ENCODE data around the gene FOXE3.

The FOXE3 gene

DNA sequence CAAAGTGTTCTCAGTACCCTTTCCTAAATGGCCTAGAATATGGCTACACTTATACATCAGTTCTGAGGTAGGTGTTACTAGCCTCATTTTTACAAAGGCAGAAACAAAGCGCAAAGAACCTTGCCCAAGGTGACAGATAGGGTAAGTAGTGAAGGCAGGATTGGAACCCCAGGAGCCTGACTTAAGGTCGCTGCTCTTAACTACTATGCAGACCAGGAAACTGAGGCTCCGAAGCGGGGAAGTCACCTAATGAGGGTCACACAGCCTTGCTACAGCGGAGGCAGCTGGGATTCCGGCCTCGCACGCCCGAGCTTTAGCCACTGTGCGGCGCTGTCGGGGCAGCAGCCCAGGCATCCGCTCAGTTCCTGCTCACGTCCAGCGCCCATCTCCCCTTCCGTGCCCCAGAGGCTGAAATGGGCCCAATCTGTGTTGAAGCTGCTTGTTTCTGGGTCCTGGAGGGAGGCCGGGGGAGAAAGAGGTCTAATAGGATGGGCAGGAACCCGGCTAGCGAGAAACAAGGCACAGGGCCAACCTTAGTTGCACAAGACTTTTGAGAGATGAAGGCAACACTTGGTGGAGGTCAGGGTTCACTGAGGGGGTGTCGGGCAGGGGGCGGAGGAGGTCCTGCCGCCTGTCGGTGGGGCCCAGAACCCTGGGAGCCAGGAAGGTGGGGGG lies 20.4 kb downstream of the FOXE3 start:
- peak; percentile 77 for DNase-seq

- DNase-seq = no peak
Observed at GRCh38 chr1:47436979-47437446, 20.9 kb downstream of the FOXE3 start.

- DNase-seq = peak; percentile 95
Observed at GRCh38 chr1:47437447-47438164, 21.5 kb downstream of the FOXE3 start, which contains the start of gene FOXD2. Gene FOXD2, plus strand, starts transcription at chr1:47438044. Its CDS starts 92 bp downstream, at chr1:47438136.

DNA sequence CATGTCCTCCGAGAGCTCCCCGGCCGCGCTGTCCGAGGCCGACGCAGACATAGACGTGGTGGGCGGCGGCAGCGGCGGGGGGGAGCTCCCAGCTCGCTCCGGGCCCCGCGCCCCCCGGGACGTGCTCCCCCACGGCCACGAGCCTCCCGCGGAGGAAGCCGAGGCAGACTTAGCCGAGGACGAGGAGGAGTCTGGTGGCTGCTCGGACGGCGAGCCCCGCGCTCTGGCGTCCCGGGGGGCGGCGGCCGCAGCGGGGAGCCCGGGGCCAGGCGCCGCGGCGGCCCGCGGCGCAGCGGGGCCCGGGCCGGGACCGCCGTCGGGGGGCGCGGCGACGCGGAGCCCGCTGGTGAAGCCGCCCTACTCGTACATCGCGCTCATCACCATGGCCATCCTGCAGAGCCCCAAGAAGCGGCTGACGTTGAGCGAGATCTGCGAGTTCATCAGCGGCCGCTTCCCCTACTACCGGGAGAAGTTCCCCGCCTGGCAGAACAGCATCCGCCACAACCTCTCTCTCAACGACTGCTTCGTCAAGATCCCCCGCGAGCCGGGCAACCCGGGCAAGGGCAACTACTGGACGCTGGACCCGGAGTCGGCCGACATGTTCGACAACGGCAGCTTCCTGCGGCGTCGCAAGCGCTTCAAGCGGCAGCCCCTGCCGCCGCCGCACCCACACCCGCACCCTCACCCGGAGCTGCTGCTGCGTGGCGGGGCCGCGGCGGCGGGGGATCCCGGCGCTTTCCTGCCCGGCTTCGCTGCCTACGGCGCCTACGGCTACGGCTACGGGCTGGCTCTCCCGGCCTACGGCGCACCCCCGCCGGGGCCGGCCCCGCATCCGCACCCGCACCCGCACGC lies 22.3 kb downstream of the FOXE3 start:
- no peak for DNase-seq

DNA sequence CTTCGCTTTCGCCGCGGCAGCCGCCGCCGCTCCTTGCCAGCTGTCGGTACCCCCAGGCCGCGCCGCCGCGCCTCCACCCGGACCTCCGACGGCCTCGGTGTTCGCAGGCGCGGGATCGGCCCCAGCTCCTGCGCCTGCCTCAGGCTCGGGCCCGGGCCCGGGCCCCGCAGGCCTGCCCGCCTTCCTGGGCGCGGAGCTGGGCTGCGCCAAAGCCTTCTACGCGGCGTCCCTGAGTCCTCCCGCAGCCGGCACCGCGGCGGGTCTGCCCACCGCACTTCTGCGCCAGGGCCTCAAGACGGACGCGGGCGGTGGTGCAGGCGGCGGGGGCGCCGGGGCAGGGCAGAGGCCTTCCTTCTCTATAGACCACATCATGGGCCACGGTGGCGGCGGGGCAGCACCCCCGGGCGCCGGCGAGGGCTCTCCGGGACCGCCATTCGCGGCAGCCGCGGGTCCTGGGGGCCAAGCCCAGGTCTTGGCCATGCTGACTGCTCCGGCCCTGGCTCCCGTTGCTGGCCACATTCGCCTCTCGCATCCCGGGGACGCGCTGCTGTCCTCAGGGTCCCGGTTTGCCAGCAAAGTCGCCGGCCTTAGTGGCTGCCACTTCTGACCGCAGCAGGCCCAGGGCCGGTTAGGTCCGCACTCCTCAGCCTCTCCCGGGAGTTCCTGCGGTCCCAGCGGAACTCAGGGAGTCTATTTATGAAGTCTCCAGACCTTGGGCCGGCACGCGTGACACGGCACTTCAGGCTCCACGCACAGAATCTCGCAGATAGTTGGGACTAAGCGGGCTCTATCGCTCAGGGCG lies 23.1 kb downstream of the FOXE3 start:
- DNase-seq = no peak

DNA sequence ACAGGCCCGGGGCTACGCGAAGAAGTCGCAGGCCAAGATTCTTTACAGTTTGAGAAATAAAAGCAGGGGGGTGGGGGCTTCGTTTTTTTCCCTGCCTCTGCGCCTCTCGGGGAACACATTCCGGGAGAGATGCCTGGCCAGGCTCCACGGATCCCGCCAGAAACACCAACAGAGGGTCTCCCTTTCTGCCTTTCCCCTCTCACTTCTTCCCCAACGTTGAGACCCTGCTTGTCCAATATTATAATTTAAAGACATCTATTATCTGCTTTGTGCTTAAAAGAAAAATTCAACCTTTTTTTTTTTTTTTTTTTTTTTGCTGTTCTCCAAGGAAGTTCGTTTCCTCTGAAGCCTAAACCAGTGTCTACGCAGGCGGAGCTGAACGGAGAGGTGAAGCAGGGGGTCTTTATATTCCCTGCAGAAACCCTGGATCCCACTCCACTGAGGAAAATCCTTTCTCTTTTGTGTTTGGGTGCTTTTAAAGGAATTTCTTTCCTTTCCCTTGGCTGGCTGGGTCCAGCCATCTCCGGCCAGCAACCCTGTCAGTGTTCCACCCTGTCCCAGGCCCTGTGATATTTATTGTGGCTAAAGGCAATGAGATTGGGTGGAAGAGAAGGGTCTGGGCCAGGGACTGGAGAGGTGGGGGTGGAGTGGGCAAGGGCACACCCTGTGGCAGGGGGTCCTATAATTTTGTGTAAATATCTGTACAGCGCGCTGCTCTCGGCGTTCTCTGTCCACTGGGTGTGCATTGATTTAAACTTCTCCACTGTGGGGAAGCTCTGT lies 23.9 kb downstream of the FOXE3 start:
- DNase-seq = no peak

DNA sequence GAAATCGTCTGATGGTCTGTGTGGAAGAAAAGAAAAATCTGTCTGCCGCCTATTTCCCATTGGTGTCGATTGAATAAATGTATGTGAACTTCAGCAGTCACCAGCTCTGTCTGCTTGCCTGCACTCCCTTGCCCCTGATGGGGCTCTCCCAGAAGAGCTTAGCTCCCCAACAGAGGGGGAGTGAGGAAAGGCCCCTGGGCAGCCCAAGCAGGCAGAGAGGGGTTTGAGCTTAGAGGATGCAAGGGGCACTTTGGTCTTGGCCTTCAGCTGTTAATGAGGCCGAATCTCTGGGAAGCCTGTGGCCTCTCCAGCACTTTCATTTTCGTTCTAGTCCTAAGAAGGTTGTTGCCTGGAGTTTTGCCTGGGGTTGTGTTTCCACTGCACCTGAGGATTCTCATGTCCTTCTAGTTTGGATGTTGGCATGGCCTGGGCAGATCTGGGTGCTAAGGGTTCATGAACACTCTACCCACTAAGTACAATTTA lies 24.6 kb downstream of the FOXE3 start:
- DNase-seq = no peak

GRCh38 chr1:47441450-47442106 lies 25.5 kb downstream of the FOXE3 start:
- DNase-seq = no peak

DNA sequence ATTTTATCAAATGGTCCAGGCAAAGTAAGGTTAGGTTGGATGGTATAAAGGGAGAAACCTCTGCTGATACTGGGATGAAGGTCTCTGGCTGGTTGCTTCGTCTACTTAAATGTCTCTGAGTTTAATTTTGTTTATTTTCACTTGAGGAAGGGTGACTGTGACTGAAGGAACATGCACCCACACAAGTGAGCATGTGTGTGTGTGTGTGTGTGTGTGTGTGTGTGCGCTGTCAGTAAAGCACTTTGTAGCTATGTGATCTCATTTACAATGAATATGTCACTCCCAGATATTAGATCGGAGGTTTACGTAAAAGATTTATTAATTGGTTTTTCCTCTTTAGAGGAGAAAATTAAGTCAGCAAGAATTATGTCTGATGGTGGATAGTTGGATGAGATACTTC lies 26.1 kb downstream of the FOXE3 start:
- DNase-seq = no peak

DNA sequence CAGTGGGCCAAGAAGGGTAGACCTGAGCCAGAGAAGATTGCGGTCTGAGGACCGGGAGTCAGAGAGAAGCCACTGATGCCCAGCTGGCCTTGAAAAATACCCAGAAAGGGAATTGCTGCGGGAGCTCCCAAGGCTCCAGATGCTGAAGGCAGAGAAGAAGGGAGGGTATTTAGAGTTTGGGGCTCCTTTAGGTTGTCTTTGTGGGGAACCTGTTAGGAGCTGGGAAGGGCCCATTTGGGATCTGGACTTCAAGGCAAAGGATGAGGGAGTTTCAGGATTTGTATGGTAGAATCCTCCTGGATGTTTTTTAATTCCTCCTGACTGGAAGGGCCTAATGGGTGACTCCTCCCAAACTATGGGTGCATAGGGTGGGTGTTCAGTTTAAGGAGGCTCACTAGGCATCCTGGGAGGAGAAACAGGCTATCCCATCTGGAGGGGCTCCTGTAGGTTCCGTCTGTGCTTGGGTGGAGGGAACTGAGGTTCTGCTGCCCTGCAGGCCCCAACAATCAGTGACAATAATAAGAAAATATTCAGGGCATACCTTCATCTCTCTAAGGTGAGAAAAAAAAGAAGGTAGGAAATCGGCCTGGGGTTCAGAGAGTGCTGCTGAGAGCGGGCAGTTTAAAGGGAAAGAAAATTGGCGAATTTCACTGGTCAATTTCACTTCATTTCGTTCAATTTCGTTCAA lies 26.9 kb downstream of the FOXE3 start:
- no peak for DNase-seq

DNA sequence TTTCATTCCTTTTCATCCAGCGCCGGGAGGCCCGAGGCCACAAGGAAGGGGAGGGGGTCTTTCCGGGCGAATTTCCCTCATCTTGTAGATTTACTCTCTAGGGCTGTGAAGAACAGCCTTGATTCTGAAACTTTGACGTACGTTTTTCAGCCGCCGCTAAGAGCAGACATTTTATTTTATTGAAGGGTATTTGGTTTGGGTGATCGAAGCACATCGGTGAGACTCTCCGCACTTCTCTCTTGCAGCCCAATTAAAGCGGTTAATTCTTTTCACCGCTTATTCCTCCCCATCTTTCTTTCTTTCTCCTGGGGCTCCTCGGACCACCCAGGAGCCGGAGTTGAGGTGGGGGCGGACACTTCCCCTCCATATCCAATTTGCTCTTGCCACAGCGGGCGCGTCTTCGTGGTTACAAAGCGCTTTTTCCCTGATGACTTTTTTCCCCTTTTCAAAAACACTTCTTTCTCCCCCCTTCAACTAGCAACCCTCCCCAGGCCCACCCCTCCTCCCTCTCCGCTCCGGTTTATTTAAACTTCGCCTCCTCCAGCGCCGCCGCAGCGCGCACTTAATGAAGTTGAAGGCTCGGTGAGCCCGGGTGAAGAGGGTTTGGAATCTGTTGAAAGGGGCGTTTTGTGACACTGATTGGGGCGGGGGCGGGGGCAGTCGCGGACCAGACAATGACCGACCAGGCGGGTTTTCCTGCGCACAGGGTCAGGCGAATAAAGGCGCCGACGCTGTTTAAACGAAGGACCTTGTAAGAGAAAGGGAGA lies 27.6 kb downstream of the FOXE3 start:
- DNase-seq = no peak

DNA sequence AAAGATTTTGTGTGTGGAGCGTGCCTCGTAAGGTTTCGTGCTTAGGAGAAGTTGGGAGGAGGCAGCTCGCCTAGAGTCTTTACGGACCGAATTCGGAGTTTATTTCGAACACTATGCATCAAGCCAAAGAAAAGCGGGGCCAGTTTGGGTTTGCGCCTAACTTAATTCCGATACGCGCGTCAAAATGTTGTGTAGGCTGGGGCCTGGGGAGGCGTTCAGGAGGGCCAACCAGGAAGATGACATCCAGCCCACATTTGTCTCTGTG lies 28.1 kb downstream of the FOXE3 start:
- DNase-seq = no peak

DNA sequence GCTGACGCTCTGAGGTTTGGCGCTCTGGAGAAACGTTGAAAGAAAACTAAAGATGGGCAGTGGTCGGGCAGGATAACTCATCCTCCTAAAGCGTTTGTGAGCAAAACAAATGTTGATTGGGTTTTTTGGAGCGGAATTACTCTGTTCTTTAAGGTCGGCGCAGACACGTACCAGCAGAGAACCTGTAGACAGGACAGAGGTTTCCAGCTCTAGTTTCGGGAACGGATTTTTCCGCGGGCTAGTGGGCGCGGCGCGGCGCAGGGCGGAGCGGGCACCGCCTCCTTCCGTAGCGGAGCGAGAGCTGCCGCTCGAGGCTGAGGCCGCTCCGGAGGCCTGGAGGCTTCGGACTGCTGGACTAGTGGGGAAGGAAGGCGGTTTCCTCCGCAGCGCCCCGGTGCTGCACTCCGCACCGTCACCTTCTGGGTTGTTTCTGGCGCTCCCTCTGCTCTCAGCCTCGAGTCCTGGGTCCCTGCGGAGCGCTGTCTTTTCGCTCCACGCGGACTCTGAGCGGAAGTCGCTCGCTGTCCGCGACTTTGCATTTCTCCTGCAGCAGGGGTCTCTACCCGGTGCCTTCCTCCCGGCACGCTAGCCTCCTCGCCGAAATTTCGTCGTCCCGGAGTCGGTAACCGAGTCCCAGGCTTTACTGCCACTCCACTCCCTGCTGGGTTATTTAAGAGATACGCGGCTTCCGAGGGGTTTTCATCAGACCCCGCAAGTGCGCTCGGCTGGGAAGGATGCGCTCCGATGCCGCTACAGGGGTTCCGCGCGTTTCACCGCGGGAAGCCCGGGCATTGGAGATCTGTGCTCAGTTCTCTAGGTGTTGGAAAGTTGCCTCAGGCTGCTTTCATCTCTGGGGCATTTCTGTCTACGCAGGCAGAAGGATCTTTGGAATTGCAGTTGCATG lies 28.7 kb downstream of the FOXE3 start:
- peak; percentile 42 for DNase-seq

DNA sequence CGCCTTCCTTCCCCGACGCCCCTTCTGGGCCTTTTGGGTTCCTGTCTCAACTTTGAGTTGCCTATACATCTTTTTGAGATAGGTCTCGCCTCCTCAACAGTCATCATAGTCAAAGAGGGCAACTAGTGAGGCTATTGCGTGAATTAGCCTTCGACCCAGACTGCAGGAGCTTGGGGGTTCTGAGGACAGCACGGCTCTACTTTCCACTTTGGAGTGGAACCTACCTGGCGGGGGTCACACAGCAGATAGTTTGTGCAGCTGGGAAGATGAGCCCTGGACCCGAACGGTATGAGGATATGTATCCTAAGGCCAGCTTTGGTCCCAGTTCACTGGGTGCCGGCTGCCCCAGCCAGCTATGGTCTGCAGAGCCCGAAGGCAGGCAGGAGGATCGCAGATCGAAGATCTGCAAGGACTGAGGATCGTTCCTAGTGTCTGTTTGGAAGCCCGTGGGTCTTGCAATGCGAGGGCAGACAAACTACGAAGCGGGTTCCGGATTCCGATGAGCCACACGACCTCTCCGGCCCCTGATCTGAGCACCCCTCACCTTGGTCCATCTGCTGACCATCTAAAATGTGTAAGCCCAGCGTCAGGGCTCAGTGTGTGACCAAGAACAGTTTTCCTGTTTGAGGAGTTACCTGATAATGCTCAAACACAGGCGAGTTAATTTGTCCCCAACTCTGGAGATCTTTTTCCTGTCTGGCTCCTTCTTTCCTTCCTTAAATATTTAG lies 29.9 kb downstream of the FOXE3 start:
- DNase-seq = no peak

- DNase-seq = no peak
Observed at GRCh38 chr1:47448462-47449222, 32.6 kb downstream of the FOXE3 start.

- DNase-seq = no peak
Observed at GRCh38 chr1:47449822-47450552, 33.9 kb downstream of the FOXE3 start.

GRCh38 chr1:47450606-47451005 lies 34.5 kb downstream of the FOXE3 start:
- DNase-seq = no peak
